GM21447 (cell line): ENCODE data around the gene CYBRD1.
"Not testable (repeated sequence)": the region's sequence is repeated elsewhere in the genome, so short reads cannot be mapped to it uniquely, and the experiment has no call there.

ENCODE experiments used
- ATAC-seq: cut with Tn5 transposase; IDR thresholded peaks from one replicate; pipeline ENCODE4 v1.9.1; 2021; ENCODE audit not compliant: unreplicated experiment

CYBRD1 gene

DNA sequence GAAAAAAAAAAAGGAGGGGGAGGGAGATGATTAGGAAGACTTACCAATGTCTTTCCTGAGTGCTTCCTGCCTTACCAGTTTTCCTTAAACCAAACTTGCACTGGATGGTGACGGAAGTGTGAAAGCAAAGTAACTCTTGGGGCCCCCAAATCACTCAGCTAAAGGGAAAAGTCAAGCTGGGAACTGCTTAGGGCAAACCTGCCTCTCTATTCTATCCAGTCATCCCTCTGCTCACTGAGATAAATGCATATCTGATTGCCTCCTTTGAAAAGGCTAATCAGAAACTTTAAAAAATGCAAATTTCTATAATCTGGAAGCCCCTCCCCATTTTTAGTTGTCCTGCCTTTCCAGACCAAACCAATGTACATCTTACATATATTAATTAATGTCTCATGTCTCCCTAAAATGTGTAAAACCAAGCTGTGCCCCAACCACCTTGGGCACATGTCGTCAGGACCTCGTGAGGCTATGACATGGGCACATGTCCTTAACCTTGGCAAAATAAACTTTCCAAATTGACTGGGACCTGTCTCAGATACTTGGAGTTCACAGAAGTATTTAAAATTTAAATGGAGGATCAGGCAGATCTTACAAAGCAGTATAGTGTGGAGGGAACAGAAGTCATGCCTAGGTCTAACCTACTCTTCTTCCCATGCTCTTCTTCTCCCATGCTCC lies 7.2 kb upstream of the CYBRD1 start:
- no peak for ATAC-seq

DNA sequence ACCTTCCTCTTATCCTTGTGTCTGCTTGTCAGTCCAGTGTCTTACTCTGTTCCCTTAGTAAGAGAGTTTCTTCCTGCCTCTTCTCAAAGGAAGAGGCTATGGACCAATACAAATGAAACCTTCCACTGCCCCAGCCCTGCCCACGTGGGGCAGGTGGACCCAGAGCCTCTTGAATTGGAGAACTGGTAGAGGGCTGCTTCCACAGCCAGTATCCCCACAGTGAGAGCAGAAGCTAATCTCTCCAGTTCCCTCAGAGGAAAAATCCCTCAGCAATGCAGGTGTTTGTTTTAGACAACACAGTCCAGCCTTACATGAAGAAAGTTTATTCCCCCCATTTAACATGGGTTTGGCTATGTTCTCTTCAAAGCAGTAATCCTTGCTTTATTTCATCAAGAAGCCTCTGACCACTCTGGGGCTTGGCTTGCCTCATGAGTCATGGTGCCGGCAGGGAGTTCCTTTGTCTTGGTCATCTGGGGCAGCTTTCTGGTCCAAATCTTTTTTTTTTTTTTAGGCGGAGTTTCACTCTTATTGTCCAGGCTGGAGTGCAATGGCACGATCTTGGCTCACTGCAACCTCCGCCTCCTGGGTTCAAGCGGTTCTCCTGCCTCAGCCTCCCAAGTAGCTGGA lies 6.5 kb upstream of the CYBRD1 start:
- no peak for ATAC-seq

DNA sequence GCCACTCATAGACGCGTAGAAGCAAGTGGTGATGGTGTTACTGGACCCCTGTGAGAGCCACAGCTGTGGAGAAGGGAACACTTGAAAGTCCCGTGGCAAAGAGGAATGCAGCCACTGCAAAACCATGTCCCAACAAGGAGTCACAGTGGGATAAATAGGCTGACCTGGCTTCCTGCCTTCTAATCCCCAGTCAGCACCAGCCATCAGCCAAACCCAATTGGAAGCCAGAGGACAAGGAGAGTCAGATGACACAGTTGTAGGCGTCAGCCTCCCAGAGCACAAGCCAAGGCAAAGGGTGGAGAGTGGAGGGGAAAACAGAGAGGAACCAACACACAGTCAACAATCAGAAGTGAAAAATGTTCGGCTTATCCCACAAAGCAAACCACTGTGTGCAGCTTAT lies 5.5 kb upstream of the CYBRD1 start:
- no peak for ATAC-seq

DNA sequence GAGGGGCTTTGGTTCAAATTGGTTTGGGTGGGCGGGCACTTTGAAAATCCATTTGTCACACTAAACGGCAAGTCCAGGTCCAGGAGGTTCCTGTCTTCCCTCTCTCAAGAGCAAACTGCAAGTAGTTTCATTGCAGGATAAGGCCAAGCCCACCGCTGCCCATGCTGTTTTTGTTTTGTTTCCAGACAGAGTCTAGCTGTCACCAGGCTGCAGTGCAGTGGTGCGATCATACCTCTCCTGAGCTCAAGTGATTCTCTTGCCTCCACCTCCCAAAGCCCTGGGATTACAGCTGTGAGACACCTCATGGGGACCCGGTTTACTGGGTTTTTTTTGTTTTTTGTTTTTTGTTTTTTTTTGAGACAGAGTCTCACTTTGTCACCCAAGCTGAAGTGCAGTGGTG lies 1.8 kb upstream of the CYBRD1 start:
- ATAC-seq = no peak

DNA sequence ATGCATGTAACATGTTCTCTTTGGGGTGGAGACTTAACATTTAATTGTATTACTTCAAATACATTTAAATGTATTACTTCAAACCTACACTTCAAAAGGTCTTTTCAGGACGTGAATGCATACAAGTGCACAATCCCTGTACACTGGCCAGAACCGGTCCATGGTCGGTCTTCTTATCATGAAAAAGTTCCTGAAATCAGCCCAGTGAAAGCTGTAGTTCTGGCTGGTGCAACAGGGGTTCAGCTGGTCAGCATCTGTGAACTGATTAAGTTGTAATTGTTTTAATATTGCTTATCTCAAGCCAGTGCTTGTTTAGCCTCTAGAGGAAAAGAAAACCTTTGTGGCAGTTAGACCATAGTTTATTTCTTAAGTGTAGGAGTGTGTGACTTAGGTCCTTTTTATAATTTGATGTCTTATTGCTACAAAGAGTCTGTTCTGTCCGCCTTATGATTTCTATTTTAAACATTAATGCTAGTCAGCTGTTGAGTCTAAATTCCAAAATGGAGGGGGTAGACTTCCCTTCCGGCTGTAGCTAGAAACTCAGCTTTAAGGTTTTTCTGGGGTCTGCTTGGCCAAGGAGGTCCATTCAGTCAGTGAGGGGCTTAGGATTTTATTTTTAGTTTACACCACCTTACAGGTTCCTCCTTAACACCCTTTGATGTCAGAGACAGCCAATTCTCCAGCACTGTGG lies 768 bp upstream of the CYBRD1 start:
- ATAC-seq = no peak

DNA sequence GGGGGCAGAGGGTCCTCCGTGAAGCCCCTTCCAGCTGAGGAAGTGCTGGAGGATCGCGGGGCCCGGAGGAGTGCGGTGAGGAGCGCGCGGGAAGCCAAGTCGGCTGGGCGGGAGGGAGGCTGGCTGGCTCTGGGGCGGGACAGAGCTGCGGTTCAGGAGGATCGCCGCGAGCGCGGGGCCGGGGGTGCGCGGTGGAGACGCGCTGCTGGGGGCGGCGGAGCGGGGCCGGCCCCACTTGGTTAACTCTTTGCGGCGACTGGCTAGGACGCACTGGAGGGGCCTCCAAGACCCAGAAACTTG lies 464 bp downstream of the CYBRD1 start:
- ATAC-seq = peak; percentile 38

DNA sequence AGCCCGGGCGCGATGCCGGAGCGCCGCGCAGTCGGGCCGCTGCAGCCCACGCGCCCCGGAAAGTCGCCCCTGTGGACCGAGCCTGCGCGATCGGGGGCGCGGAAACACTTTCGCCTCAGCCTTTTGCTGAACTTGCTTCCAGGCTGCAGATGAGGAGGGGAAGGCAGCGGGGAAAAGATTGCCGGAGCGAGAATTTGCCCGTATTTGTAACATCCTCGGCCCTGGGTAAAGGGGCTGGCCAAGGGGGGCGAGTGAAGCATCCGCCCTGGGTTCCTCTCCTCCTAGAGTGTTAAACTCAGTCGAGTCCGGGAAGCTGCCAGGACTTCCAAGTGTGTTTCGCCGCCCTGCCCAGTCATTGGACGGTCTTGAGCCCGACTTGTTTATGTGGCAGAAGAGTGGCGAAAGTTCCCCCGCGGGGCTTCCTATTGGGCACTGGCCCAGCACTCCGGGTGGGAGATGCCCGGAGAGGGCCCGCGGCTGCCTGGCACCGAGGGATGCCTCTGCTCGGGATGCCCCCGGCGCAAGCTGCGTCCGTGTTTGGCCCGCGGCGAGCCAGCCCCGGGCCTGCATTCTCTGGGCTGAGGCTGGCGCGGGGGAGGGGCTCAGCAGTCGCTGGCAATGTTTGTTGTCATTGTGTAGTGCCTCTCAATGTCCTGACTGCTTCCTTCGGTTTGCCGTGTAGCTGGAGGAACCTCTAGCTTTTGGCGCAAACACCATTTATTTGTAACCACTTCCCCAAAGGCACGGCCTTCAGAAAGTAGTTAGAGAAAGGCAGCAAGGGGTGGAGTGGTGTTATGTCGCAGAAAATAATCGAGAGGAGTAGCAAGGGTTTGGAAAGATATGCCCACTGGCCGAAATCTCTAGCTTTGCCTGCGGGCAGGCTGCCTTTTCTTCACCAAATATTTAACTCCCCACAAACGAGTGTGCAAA lies 1.1 kb downstream of the CYBRD1 start:
- ATAC-seq = peak; percentile 31

DNA sequence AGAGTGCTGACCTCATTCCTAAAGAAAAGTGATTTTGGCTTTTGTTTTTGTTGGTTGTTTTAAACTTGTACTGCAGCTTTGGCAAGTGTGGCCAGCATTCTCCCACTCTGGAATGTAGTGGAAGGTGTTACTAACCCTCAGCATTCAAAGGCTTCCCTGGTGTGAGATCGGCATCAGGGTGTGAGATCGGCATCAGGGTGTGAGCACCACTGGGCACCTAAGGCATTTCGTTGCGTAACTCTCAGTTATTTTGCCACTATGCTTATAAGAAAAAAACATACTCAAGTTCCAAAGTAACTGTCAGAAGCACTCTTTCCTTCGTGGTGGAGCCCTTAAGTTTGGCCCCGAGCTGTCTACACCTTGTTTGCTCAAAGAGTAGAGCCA lies 1.7 kb downstream of the CYBRD1 start:
- ATAC-seq = no peak

DNA sequence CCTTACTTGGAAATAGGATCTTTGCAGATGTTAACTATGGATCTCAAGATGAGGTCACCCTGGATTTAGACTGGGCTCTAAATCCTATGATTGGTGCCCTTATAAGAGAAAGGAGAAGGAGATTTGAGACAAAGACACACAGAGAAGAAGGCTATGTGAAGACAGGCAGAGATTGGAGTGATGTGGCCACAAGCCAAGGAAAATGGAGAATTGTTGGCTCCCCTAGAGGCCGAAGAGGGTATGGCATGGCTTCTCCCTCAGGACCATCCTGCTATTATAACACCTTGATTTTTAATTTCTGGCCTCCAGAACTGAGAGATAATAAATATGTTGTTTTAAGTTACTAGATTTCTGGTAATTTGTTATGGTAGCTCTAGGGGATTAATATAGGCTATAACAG lies 7.6 kb downstream of the CYBRD1 start:
- ATAC-seq = no peak

DNA sequence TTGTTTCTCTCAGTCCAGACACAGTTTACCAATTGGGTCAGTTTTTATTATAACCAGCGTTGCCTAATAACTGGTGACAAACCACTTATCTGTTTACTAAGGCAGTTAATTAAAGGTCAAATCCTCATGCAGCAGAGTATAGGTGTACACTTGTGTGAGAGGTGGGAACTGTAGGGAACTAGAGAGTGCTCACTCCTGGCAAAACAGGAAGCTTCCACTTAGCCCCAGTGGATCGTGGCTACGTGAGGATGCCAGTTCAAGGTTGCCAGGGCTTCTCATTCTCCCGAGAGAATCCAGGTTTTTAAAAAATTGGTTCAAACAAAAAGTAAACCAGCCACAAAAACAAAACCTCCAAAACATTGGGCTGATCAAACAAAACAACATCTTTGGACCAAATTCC lies 8.1 kb downstream of the CYBRD1 start:
- no peak for ATAC-seq

DNA sequence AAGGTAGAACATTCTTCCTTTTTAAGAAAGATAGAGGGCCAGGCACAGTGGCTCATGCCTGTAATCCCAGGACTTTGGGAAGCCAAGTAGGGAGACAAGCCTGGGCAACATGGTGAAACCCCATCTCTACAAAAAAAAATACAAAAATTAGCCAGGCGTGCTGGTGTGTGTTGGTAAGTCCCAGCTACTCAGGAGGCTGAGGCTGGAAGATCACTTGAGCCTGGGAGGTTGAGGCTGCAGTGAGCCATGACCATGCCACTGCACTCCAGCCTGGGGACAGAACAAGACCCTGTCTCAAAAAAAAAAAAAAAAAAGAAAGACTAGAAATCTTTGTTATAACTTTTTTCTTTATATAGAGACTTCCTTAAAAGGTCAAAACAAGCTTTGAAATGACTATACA lies 8.6 kb downstream of the CYBRD1 start:
- ATAC-seq = not testable (repeated sequence)

DNA sequence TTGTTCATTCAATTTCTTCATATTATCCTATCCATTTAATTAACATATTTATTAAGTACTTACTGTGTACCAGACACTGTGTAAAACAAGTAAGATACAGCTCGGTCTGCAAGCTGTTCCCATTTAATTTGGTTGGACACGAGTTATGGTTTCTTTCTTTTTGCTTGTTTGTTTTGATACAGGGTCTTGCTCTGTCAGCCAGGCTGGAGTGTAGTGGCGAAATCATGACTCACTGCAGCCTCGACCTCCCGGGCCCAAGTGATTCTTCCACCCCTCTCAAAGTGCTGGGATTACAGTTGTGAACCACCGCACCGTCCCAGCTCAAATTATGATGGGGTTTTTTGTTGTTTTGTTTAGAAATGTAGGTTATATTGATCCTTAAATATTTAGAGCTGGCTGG lies 9.0 kb downstream of the CYBRD1 start:
- ATAC-seq = no peak

DNA sequence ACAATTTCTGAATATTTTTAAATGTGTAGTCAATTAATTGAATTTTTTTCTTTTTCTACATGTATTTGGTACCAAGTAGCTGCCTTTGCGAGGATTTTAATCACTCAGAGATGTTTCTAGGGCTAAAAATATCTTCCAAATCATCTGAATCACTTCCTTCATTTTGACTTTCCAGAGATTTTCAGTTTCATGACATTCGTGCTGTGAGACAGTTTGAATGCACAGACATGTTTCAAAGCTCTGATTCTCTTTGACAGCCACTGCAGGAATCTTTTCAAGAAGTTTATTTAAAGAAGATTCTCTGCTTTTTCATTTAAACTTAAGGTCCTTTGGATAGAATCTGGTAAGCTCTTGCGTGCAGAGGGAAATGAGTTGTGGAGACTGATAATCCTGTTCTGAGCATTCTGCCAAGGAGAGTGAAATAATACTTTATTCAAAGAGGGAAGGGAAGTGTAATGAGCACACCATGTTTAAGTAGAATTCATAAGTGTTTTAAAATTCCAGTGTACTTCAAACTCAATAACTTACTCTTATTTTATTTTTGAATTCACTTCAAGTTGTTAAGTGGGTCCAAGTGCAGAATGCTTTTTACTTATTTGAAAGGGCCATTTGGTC lies 9.7 kb downstream of the CYBRD1 start:
- no peak for ATAC-seq

DNA sequence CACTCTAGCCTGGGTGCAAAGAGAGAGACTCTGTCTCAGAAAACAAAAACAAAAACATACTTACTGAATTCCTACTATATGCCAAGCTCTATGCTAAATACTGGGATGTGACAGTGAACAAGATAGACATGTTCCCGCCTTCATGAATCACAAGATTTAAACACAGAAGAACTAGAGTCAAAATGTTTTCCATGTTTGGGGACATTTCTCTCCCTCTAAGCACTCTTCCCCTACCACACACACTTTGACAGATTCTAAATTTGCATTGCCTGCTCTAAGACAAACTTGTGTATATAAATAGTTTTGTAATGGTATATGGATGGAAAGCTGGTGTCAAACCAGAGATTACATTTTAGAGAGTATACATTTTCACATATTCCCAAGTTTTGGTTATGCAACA lies 11.1 kb downstream of the CYBRD1 start:
- ATAC-seq = no peak

DNA sequence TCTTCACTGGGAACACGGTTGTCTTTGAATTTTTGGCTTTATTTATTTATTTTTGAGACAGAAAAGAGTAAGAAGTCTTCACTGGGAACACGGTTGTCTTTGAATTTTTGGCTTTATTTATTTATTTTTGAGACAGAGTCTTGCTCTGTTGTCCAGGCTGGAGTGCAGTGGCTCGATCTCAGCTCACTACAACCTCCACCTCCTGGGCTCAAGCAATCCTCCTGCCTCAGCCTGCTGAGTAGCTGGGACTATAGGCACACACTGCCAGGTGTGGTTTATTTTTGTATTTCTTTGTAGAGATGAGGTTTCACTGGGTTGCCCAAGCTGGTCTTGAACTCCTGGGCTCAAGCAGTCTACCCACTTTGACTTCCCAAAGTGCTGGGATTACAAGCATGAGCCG lies 13.3 kb downstream of the CYBRD1 start:
- ATAC-seq = not testable (repeated sequence)

DNA sequence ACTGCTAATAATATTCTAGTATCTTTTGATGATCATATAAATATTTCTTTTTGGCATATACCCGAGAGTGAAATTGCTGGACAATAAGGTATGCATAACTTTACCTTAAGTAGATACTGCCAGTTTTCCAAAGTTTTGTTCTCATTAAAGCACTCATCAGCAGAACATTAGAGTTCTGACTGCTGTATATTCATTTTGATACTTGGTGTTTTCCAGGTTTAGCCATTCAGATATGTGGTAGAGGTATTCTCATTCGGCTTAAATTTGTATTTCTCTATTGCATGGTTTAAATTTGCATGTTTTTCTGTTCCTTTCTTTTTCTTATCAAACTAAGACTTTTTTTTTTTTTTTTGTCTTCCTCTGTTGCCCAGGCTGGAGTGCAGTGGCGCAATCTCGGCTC lies 18.2 kb downstream of the CYBRD1 start:
- no peak for ATAC-seq

DNA sequence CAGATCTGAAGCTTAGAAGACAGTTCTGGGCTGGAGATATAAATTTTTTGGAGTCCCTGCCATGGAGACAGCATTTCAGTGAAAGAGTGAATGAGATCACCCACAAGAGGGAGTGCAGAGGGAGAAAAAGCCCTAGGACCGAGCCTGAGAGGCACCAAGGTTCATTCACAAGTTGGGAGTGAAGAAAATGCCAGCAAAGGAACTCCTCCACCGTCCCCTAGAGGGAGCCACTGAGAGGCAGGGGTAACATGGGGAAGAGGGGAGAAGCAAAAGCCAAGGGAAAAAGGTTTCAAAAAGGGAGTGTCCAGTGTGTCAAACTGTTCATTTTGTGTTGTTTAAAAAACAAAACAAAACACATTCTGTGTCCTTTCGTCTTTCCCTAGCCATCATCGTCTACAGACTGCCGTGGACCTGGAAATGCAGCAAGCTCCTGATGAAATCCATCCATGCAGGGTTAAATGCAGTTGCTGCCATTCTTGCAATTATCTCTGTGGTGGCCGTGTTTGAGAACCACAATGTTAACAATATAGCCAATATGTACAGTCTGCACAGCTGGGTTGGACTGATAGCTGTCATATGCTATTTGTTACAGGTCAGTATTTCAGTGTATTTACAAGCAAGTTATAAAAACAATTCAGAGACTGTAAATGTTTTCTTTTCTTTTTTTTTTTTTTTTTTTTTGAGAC lies 19.1 kb downstream of the CYBRD1 start:
- ATAC-seq = no peak

DNA sequence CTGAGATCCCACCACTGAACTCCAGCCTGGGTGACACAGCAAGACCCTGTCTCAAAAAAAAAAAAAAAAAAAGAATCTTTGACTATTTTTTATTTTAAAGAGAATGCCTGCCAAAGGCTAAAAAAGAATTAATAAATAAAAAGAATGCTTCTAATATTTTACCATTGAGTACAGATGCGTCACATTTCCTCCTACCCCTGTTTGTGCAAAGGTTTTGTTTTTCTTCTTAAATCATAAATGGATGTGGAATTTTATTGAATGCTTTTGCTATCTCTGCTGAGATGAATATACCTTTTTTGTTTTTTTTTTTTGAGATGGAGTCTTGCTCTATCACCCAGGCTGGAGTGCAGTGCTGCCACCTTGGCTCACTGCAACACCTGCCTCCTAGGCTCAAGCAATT lies 22.8 kb downstream of the CYBRD1 start:
- no peak for ATAC-seq

DNA sequence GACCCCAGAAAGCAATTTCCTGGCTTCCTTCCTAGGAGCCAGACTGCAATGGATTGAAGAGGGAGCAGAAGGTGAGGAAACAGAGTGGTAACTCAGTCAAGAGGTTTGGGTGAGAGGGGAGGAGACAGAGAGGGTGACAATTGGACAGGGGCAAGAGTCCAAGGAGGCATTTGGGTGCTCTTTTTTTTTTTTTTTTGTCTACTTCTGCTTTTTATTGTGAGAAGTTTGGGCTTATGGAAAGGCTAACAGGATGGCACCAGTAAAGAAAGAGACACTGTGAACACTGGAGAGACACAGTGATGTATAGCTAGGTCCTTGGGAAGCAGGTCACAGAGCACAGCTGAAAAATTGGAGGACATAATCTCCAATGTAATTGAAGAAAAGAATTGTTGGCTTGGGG lies 25.0 kb downstream of the CYBRD1 start:
- no peak for ATAC-seq

DNA sequence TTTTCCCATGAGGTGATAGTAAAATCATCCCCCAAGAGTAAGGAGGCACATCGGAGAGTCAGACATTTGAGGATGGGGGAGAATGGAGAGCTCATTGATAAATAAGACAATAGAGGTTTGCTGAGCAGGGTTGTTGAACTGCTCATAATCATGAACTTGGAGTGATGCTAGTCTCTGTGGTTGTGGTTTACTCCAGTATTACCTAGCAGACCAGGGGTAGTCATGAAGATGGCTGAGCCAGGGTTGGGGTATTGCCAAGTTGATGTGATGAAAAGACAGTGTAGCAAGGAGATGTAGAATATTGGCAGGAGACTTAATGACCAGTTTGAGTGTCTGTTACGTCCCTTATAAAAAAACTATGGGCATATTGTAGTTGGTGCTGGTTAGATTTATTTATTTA lies 25.4 kb downstream of the CYBRD1 start:
- no peak for ATAC-seq

DNA sequence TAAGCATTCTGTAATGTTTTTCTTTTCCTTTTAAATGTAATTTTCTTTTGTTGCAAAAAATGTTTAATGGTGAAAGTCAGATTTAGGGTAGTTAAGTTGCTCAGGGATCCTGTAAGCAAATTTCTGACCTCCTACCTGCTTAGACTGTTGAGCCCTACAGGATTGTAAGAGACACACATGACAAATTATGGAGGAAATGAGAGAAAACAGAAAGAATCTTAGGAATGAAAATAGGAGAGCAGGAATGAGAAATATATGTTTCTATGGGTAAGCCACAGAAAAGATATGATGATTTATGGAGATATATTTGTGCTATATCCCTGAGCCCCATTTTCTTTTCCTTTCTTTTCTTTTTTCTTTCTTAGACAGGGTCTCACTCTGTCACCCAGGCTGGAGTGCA lies 28.3 kb downstream of the CYBRD1 start:
- ATAC-seq = no peak
